HAP-1 (cell line): ENCODE measurements around the gene C2CD4A.

Source experiments
- DNase-seq, 2 experiments: peaks; one replicate each; pipeline ENCODE4 v3.0.0-alpha.2; 2016 to 2020; ENCODE audit warnings: low spot score in 2 of 2
- H3K27me3 ChIP-seq: fragments of 250-450 bp; sonication (Bioruptor Pico); 2 replicates; pipeline ENCODE4 v1.5.1; 2020; ENCODE audit warnings: low read depth, mild to moderate bottlenecking, moderate library complexity
- H3K36me3 ChIP-seq: fragments of 250-450 bp; sonication (Bioruptor Pico); replicated peaks from 2 replicates; pipeline ENCODE4 v1.5.1; 2020; ENCODE audit warnings: mild to moderate bottlenecking
- H3K4me1 ChIP-seq: fragments of 250-450 bp; sonication (Bioruptor Pico); 2 replicates; pipeline ENCODE4 v1.5.1; 2020; ENCODE audit warnings: mild to moderate bottlenecking
- H3K4me3 ChIP-seq: fragments of 250-450 bp; sonication (Bioruptor Pico); 2 replicates; pipeline ENCODE4 v1.5.1; 2020; ENCODE audit warnings: mild to moderate bottlenecking, moderate library complexity
- H3K9me3 ChIP-seq: fragments of 250-450 bp; sonication (Bioruptor Pico); 2 replicates; pipeline ENCODE4 v1.5.1; 2020; ENCODE audit warnings: mild to moderate bottlenecking, moderate library complexity
- in situ Hi-C: fragments of 300-500 bp; cut with MboI; formaldehyde crosslinking; loops from 3 replicates; pipeline ENCODE4 v1.14.3; 2020; ENCODE audit warnings: low sequenced_read_pairs, inconsistent platforms, mixed read lengths

The C2CD4A gene

DNA sequence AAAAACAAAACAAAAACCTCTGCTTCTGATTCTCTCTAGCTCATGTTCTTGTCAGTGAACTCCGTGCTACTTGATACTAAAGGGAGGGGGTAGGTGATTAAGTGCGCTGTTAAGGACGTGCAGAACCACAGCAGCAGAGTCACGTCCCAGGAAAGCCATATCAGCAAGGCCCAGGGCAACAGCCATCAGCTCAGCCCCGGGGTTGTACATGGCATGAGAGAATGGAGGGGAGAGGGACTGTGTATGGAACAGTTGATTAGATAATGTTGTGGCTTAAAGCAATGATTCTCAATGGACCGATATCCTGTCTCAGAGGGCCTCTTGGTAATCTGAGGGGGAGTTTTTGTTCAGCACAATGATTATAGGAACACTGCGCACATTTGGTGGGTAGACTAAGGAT lies 27.6 kb downstream of the C2CD4A start:
- in situ Hi-C loops = no loop called here
- H3K4me1 ChIP-seq = no peaks in the 10 kb centered on the region
- DNase-seq = no peak

DNA sequence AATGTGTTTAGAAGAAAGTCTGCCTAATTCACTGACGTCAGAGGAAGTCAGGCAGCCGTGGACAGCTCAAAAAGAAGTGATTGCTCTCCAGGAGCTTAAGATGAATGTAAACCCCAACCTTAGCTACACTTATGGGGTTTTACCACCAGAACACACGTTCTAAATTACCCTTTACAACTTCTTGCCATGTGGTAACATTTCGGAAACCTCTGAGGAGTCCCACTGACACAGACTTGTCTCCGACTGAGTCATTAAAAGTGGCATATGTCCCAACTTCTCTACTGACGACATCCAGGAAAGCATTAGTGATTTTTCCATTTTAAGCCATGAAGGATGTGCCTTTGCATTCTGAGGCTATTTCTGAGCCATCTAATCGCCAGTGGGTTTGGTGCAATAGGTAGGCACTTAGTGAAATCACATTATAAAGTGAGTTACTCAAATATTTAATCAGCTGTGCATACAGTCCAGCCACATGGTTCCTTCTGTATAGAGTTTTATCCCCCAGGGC lies 32.4 kb downstream of the C2CD4A start:
- in situ Hi-C loops = no loop called here
- no peaks in the 10 kb centered on the region for H3K27me3 ChIP-seq
- no peaks in the 10 kb centered on the region for H3K36me3 ChIP-seq
- H3K9me3 ChIP-seq = no peaks in the 10 kb centered on the region
- H3K4me3 ChIP-seq = no peak overlapping the region
- H3K4me1 ChIP-seq = no peaks in the 10 kb centered on the region
- no peak for DNase-seq

More for the DNA sequence above, 27.6 kb downstream of the C2CD4A start:
- H3K9me3 ChIP-seq = no peaks in the 10 kb centered on the region
- no peaks in the 10 kb centered on the region for H3K36me3 ChIP-seq
- H3K4me3 ChIP-seq = no peak overlapping the region
- peaks cover 6% of the 10 kb centered on the region; the same call in 1 of the 2 replicates for H3K27me3 ChIP-seq

DNA sequence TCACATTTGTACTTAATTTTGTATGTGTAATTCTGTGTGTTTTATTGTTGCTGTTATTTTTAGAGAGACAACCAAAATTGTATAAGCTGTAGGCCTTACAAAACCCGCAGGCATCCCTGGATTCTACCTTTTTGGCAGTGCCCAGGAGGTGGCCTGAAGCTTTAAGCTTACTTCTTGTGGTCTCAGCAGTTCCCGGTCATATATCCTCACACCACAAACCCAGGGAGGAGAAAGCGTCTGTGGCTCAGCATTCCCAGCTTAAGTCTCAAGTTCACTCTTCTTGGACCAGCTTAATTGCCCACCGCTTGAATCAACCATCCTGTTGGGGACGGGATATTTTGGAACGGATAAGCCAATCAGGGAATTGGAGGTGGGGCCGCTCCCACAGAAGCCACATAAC lies 36.7 kb downstream of the C2CD4A start:
- Histone ChIP-seq H3K4me1 (no peaks in the 10 kb centered on the region), H3K9me3 (no peaks in the 10 kb centered on the region), H3K27me3 (no peaks in the 10 kb centered on the region), H3K36me3 (no peaks in the 10 kb centered on the region), H3K4me3 (no peak overlapping the region)
- in situ Hi-C loops = no loop called here
- DNase-seq = no peak

DNA sequence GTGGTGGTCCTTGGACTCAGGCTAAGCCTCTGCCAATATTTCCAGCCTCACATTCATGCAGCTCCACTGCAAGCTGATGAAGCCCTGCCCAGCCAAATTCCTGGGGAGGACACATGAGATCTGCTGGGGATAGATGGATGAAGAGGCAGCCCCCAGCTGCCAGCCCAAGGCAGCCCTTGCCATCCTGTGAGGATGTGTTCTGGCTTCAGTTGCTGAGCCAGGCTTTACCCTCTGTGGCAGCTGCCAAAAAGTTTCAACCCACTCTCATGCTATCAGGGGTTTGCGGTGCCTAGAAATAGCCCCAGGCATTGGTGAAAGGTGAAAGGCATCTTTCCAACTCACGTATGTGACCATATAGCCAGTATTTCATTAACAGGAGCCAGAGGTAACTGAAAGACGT lies 37.6 kb downstream of the C2CD4A start:
- Histone ChIP-seq H3K9me3 (no peaks in the 10 kb centered on the region), H3K4me1 (no peaks in the 10 kb centered on the region), H3K4me3 (no peak overlapping the region), H3K36me3 (no peaks in the 10 kb centered on the region), H3K27me3 (no peaks in the 10 kb centered on the region)
- DNase-seq = no peak
- in situ Hi-C loops = no loop called here

DNA sequence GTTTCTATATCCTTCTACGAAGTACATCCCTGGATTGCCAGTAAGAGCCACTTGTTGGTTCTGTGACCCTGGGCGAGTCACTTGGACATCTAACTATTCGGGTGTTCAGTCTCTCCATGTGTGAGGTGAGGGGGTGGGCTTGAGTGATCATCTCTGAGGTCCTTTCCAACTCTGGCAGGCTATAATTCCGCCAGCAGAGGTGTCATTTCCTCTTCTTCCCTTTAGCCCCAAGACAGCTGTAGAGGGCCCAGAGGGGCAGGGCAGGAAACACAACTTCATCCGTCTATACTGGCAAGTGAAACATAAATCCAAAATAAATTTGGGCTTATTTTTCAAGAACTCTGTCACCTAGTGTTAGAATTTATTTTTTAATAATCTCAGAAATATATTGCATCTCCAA lies 38.1 kb downstream of the C2CD4A start:
- no peak overlapping the region for H3K4me3 ChIP-seq
- no peaks in the 10 kb centered on the region for H3K27me3 ChIP-seq
- no peak for DNase-seq
- H3K36me3 ChIP-seq = no peaks in the 10 kb centered on the region
- no peaks in the 10 kb centered on the region for H3K4me1 ChIP-seq
- no peaks in the 10 kb centered on the region for H3K9me3 ChIP-seq
- in situ Hi-C loops = no loop called here

DNA sequence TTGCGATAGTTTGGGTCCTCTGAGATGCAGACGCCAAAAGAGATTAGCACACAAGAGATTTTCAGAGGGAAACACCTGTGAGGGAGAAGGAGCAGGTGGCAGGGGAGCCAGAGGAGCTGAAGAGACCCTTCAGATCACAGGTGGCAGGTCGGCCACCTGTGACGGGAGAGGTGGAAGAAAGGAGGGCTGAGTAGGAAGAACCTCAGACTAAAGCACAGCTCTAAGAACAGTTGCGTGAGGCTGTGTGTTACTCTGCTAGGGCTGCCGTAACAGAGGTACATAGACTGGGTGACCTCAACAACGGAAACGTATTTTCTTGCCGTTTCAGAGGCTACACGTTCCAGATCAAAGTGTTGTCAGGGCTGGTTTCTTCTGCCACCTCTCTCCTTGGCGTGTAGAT lies 38.5 kb downstream of the C2CD4A start:
- H3K9me3 ChIP-seq = no peaks in the 10 kb centered on the region
- H3K4me3 ChIP-seq = no peak overlapping the region
- H3K36me3 ChIP-seq = no peaks in the 10 kb centered on the region
- H3K4me1 ChIP-seq = no peaks in the 10 kb centered on the region
- no peaks in the 10 kb centered on the region for H3K27me3 ChIP-seq
- in situ Hi-C loops = no loop called here
- no peak for DNase-seq

DNA sequence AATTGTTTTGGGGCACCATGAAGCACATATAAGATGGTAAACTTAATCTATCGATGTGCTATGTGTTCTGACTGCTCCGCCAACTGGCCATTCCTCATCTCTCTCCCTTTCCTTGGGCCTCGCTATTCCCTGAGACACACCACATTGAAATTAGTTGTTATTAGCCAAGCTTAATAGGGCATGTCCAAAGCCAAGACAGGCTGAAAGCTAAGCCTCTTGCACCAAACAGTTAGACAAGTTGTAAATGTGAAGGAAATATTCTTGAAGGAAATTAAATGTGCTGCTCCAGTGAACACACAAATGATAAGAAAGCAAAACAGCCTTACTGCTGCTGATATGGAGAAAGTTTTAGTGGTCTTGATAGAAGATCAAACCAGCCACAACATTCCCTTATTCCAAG lies 39.3 kb downstream of the C2CD4A start:
- Histone ChIP-seq H3K4me3 (no peak overlapping the region), H3K9me3 (no peaks in the 10 kb centered on the region), H3K27me3 (no peaks in the 10 kb centered on the region), H3K4me1 (no peaks in the 10 kb centered on the region), H3K36me3 (no peaks in the 10 kb centered on the region)
- in situ Hi-C loops = no loop called here
- DNase-seq = no peak

DNA sequence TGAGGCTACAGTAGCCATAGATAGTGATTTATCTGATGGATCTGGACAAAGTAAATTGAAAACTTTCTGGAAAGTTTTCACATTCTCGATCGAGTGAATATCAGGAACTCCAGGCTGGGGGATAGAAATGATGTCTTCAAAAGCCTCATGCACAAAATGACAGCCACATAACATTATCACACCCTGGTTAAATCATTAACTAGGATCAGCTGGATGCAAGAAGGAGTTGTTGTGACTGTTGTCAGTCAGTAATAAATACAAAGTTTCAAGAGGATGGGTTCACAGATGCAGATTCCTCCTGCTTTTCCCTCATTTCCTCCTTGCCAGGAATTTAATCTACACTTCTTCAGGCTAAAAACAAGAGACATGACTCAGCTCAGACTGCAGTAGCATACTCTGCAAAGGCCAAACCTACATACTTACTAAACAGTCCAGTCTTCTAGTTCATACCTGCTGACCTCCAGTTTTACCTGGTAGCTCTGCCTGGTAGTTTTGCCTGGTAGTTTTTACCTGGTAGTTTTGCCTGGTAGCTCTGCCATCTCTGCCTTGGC lies 40.9 kb downstream of the C2CD4A start:
- DNase-seq = no peak
- no peaks in the 10 kb centered on the region for H3K27me3 ChIP-seq
- in situ Hi-C loops = no loop called here
- no peaks in the 10 kb centered on the region for H3K36me3 ChIP-seq
- no peak overlapping the region for H3K4me3 ChIP-seq
- H3K4me1 ChIP-seq = no peaks in the 10 kb centered on the region
- no peaks in the 10 kb centered on the region for H3K9me3 ChIP-seq

DNA sequence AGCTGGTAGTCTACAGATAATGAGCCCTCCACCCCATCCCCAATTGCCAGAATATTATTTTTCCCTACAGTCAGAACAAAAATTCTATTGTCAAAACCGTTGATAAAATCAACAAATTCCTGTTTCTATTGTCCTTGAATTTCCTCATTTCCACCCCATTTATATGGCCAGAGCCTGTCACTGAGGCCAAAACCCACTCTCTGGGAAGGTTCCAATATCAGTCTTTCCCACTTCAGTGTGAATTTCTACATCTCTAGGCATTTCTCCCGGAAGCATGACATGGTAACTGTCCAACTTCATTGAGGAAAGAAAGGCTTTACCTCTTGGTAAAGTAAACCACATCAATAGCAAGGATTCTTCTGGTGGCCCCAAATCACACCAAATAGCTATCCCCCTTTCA lies 41.6 kb downstream of the C2CD4A start:
- H3K4me1 ChIP-seq = no peaks in the 10 kb centered on the region
- in situ Hi-C loops = no loop called here
- no peaks in the 10 kb centered on the region for H3K36me3 ChIP-seq
- no peak for DNase-seq
- no peaks in the 10 kb centered on the region for H3K27me3 ChIP-seq
- no peak overlapping the region for H3K4me3 ChIP-seq
- no peaks in the 10 kb centered on the region for H3K9me3 ChIP-seq

DNA sequence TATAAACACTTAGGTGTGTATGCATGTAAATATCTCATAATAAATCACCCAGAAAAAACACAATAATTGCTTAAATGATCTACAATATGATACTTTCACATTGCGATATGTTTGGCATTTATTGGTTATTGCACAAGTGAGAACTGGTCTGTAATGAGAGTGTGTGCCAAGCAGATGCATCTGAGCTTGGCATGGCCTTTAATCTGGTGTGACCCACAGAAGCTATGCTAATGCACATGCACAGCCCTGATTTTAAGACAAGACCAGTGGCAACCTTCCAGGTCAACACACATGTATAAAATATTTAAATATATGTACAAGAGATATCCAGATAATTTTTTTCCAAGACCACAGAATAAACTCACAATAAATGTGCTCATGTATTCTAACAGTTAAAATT lies 42.7 kb downstream of the C2CD4A start:
- H3K4me1 ChIP-seq = no peaks in the 10 kb centered on the region
- no peaks in the 10 kb centered on the region for H3K27me3 ChIP-seq
- H3K9me3 ChIP-seq = no peaks in the 10 kb centered on the region
- no peak overlapping the region for H3K4me3 ChIP-seq
- H3K36me3 ChIP-seq = no peaks in the 10 kb centered on the region
- DNase-seq = no peak
- in situ Hi-C loops = no loop called here

DNA sequence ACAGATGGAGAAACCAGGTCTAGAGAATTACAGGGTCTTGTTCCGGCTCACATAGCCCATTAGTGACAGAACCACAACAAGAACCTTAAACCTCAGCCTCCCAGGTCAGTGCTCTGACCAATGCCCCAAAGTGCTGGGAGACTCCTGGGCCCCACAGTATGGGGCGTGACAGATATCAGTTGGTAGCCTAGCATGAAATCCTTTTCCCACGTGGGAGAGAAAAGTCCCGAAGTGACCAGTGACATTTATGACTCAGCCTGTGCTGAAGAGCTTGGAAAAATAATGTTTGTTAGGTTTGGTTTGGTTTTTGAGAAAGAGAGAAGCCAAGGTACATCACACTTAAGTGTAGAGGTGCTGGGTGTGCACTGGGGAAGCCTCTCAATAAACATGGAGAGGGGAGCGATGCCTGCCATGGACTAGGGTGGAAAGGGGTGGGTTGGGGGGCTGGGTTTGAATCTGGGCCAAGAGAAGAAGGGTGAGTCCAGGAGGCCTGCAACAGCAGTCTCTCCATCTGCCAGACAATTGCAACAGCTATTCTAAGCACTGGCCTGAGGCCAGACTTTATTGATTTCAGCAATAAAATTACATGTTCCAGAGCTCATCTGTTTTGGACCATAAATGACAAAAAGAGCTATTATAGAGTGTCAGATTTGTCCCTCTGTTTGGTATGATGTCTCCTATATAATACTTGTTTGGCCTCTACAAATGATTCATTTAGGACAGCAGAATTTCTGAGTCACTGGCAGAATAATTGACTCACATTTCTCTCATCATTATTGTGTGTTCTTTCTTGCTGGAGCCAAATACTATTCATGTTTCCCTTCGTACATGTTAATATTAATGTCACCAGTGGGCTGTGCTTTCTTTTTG lies 43.4 kb downstream of the C2CD4A start:
- no peaks in the 10 kb centered on the region for H3K9me3 ChIP-seq
- no peaks in the 10 kb centered on the region for H3K36me3 ChIP-seq
- H3K4me3 ChIP-seq = no peak overlapping the region
- no peaks in the 10 kb centered on the region for H3K27me3 ChIP-seq
- DNase-seq = no peak
- no peaks in the 10 kb centered on the region for H3K4me1 ChIP-seq
- in situ Hi-C loops = no loop called here

DNA sequence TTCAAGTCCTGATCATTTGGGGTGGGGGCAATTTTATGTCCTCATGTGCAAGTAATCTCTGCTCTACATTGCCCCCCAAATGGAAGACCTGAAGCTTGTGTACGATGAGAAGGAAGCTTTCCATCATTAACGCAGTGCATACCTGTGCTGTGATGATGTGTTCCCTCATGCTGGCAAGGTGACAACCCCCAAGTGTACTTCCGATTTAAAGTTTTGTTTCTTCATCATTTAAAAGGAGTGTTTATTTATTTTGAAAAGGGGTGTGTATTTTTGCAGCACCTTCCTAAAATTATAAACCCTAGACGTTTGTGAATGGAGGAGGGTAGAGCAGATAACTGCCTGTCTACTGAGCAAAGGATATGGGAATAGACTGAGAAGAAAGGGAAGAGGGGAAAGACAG lies 45.3 kb downstream of the C2CD4A start:
- H3K4me1 ChIP-seq = no peaks in the 10 kb centered on the region
- in situ Hi-C loops = no loop called here

DNA sequence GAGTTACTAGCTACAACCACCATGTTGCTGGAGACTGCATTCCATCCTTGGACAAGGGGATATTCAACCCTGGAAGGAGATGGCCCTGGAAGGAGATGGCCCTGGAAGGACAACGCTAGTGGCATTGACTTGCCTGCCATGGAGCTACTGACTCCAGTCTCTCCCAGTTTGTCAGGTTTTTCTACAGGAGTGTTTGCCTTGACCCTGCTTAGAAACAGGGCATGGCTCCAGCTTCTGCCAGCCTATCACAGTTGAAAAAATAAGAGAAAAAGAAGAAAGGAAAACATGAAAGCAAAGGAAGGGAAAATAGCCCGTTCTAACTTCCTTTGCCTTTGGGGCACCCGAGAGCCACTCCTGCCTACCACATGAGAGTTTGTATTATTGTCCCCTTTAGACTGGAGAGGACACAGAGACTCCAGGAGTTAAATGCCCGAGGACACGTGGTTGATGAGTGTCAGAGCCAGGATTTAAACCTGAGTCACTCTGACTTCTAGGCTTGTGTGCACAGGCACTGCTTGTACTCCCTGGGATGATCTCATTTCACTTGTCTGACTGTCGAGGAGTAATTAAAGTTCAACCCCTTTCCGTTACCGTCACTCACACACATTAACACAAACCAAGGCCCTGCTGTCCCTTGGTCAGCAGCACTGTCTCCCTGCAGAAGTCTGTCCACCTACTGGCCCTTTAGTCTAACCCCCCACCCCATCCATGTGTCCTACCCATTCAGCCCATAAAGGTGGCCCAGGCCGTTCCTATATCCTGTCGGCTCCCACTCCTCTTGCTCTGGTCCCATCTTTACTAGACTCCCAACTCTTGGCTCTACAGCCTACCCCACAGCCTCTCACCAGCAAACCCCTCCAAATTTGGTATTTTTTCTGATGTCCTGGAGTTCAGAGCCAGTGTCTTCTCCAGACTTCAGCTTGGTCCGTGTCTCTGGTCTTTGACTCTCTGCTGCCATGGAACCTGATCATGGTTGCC lies 46.1 kb downstream of the C2CD4A start:
- no peaks in the 10 kb centered on the region for H3K36me3 ChIP-seq
- H3K9me3 ChIP-seq = no peaks in the 10 kb centered on the region
- H3K4me3 ChIP-seq = no peak overlapping the region
- in situ Hi-C loops = no loop called here
- H3K27me3 ChIP-seq = no peaks in the 10 kb centered on the region
- DNase-seq = no peak
- no peaks in the 10 kb centered on the region for H3K4me1 ChIP-seq

More for the DNA sequence above, 45.3 kb downstream of the C2CD4A start:
- no peaks in the 10 kb centered on the region for H3K9me3 ChIP-seq
- H3K4me3 ChIP-seq = no peak overlapping the region
- no peaks in the 10 kb centered on the region for H3K27me3 ChIP-seq
- no peaks in the 10 kb centered on the region for H3K36me3 ChIP-seq
- DNase-seq = no peak
